ENCODE measurements around the gene ATP13A4. TPM values are rescaled to one million over a fixed set of nuclear protein-coding genes. Genes with fewer than 3 reads are reported as not detected.

ATP13A4 gene
- total and polyA plus RNA-seq, 2 of the 4 experiments (the other 2 are of a cell fraction), result under 0.01 TPM; not detected in 1

DNA sequence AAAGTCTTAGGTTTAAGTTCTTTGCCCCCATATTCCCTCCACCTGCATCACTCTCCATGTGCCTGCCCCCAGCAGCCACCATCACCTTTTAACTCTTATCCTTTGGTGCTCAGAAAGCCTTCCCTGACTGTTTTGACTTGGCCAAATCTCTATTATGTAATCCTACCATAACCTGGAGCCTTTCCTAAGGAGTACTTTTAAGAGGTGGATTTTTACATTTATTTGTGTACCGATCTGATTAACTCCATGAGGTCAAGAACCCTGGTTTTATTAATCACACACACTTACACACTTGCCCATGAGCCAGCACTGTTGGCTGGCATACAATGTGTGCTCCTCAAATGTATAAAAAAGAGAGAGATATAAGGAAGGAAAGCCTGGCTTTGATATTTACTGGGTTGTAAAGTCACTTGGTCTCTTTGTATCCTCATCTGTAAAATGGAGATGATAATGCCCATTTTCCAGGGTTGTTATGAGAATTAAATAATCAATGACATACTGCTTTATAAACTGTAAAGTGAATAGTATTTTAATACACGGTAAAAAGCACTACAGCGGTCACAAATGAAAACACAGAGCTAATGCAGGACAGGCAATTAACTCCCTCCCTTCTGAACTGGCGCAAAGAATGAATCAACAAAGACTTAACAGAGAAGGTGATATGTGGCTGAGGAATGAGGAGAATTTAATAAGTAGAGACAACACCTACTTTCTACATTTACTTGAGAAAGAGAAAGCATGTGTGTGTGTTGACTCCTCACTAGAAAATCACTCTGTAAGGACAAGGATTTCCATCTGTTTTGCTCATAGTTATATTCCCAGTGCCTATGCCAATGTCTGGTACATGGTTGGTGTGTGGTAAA lies 45.4 kb downstream of the ATP13A4 start:
- BruUV-seq (replicated peaks), result no TSS peak

More for the DNA sequence above, 45.4 kb downstream of the ATP13A4 start:
- Histone ChIP-seq H2BK120ac (ENCODE audit: low read depth, low read length) (no peak overlapping the region), H2BK5ac (ENCODE audit: low read depth, low read length, poor library complexity, severe bottlenecking) (no peak overlapping the region), H3K4me1 (ENCODE audit: control insufficient read depth, insufficient read depth, low read length) (no peaks in the 10 kb centered on the region), H3K9me3 (ENCODE audit: control insufficient read depth, insufficient read depth, low read length) (peaks cover 2% of the 10 kb centered on the region; the same call in 1 of the 2 replicates), H3K9me1 (ENCODE audit: insufficient read depth, low read length) (no peaks in the 10 kb centered on the region), H3K4ac (ENCODE audit: low read depth, low read length) (no peak overlapping the region), H3K27me3 (ENCODE audit: control insufficient read depth, insufficient read depth, low read length) (no peaks in the 10 kb centered on the region), H3K14ac (replicated peaks; ENCODE audit: low read depth, low read length) (no peak overlapping the region), H2AK9ac (replicated peaks; ENCODE audit: low read depth, low read length, poor library complexity) (no peak overlapping the region), H4K8ac (ENCODE audit: low read depth in 2 of 2, low read length in 2 of 2) (no peak overlapping the region), H2BK15ac (ENCODE audit: low read depth, low read length) (no peak overlapping the region), H4K91ac (ENCODE audit: insufficient read depth, low read depth, low read length) (no peak overlapping the region), H3K4me2 (ENCODE audit: low read depth, low read length) (no peak overlapping the region), H3K36me3 (ENCODE audit: control insufficient read depth, insufficient read depth, low read length) (no peaks in the 10 kb centered on the region), H3K18ac (ENCODE audit: low read depth, low read length) (no peak overlapping the region), H4K20me1 (ENCODE audit: insufficient read depth, low read length) (no peaks in the 10 kb centered on the region), H3K9ac (ENCODE audit: low read depth, low read length) (no peak overlapping the region), H2AFZ (replicated peaks; ENCODE audit: low read length, poor library complexity) (no peak overlapping the region), H3K4me3 (ENCODE audit: insufficient read depth, low read depth, low read length) (no peak overlapping the region), H2BK20ac (ENCODE audit: low read depth, low read length) (no peak overlapping the region), H3K56ac (ENCODE audit: extremely low read depth, insufficient read depth, low read length) (no peak overlapping the region), H2AK5ac (ENCODE audit: low read depth, low read length) (no peak overlapping the region), H3K79me1 (ENCODE audit: low read depth in 1 of 2, low read length in 2 of 2) (no peaks in the 10 kb centered on the region), H3K23ac (ENCODE audit: low read depth, low read length) (no peak overlapping the region), H4K5ac (ENCODE audit: low read depth, low read length) (no peak overlapping the region), H3K27ac (ENCODE audit: insufficient read depth, low read length) (no peak overlapping the region)
- in situ Hi-C loops (cut with MboI; ENCODE audit: low sequenced_read_pairs) (no loop called here), dilution Hi-C loops (cut with HindIII; ENCODE audit: low sequenced_read_pairs, unreplicated experiment) (no loop called here), intact Hi-C loops (cut with micrococcal nuclease) (no loop called here)
- ATAC-seq (ENCODE audit: low read depth), result no peak
- CTCF ChIA-PET, result interaction anchor here (0.6 kb wide), 1 partner anchor 707 kb away, joined by 5 read pairs; no protein-coding TSS in a partner anchor
- no peak for DNase-seq
- POLR2A ChIA-PET (ENCODE audit: unreplicated experiment), result no interaction called here
- WGBS, 2 experiments (ENCODE audit: extremely low coverage in 2 of 2, insufficient read length in 1 of 2), result no CpG with 5 or more reads among the region's 4 CpGs
- TF ChIP-seq ELK1 (IDR thresholded peaks at IDR 0.05; ENCODE audit: borderline replicate concordance, low read depth, low read length), result no peak

All from IMR-90 (cell line).